Hippocampal formation (tissue), 2 donors: ENCODE data around the gene ATP13A3.

Source experiments
- DNase-seq, 2 donors: peaks; one replicate each; lab custom pipeline; 2025; lab: John Stamatoyannopoulos, UW

ATP13A3 gene

DNA sequence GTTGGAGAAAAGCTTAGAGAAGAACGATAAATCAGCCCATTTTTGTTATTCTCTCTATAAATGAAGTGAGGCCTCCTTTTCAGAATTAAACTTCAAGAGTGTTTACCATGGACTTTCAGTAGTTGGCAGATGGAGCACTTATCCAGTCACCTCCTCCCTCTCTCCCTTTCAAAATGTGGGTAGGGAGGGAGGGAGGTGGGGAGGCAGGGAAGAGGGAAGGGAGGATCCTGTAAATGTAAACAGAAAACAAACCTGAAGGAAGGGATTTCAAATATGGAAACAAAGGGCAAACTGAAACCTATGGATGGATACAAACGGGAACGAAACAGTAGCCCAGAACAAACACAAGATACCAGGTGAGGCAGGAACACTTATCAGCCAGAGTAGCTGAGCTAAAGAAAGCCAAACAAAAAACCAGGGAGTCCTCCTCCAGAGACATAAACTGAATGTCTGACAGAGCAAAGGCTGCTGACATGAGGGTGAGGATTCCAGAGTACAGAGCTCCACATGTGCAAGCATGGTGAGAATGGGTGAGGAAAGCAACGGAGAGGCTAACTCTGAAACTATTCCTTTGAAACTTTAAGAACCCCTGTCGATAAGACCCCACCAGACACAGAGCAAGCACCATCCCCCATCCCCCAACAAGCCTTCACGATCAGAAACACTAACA lies 46.8 kb downstream of the ATP13A3 start:
- DNase-seq = no peak

DNA sequence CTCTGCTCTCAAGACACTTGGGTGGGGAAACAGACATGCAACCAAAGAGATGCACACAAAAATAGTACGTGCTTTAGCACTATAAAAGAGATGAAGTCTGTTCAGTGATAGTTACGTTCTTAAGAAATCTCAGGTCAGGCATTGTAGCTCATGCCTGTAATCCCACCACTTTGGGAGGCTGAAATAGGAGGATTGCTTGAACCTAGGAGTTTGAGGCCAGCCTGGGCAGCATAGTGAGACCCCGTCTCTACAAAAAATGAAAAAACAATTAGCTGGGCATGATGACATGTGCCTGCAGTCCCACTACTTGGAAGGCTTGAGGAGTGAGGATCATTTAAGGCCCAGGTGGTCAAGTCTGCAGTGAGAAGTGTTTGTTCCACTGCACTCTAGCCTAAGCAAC lies 52.3 kb downstream of the ATP13A3 start:
- DNase-seq = no peak

DNA sequence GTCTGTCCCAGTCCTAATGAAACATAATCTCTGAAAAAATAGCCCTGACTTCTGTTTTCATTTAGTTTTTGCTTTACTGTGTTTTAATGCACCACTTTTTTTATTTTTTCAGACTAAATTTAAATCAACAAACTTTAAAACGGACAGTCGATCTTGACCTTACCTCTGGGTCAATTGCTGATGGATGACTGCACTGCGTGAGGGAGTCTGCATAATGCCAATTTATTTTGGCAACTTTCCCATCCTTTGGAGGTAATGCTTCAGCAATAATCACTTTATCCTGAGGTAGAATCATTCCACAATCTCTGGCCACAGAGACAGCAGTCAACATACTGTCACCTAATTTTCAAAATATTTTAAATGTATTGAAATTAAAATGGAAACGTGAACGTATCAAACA lies 55.2 kb downstream of the ATP13A3 start:
- no peak for DNase-seq

DNA sequence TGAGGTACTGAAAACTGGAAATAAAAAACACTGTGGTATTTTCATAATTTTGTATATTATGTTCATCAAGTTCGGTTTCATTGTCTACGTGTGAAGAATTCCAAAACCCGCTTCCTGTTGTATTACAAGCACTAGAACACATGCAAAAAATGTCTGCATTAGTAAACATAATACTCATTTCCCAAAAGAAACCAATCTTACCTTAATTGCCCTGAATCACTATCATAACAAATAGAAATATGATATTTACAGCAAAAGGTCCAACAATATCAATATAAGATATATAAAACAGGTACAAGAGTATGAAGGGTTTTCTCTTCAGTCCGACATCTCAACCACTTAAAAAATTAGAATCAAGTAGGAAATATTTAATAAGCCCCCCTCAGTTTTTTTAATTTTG lies 61.4 kb downstream of the ATP13A3 start:
- DNase-seq = no peak

DNA sequence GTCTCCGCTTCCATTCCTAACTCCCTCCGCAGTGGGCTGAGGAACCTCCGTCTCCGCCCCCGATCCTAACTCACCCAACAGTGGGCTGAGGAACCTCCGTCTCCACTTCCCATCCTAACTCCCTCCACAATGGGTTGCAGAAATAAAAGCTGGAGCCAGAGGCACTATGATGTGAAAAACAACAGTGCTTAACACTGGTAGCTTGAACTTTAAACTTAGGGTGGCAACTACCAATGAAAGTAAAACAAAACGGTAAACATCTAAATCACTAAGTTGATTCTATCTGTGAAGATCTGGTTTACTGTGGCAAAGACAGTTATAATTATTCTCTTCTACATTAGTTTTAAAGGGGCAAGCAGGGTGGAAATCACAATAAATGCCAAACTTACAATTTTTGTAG lies 61.8 kb downstream of the ATP13A3 start:
- no peak for DNase-seq

DNA sequence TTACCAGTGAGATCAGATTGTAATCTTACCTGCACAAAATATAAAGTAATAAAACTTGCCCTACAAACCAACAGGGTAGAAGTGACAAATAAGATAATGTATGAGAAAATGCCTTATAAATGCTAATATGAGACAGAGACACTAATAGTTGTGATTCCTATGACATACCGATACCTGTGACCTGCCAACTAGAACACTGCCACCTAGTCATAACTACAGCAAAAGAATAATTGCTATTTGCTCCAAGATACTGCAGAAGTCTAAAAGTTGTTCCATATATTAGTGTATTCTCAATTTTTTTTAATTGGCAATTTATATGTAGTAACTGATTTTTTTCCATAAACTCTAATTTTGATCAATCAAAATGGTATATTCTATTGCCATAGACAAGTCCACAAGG lies 62.4 kb downstream of the ATP13A3 start:
- DNase-seq = no peak

DNA sequence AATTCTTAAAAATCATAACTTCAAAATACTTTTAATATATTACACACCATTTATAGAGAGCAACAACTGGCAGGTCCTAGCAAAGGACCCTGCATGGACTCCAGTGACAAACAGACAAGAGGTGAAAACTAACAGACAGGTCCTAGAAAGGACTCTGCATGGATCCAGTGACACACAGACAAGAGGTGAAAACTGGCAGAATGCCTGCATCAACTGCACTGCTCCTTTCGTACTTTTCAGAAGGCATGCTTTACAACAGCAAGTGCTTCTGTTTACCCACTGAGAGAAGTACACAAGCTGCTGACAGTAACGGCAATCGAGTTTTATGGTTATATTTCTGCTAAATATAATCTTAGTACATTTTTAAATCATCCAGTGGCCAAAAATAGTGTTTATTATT lies 63.5 kb downstream of the ATP13A3 start:
- DNase-seq = no peak

DNA sequence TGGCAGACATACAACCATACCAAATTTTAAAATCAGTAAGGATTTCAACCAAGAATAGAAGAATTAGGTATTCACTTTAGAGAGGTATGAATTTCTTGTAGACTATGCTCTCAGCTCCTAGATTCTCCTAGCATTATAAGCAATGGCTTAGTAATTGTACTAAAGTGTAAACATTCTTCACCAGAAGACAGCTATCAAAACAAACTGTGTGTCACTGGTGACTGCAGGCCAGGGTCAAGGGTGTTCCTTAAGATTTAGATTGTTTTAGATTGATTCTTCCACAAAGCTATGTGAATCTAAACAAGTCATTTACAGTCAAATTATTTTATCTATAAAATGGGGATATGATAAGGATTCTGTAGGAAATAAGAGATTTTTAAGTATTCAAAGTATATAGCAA lies 64.6 kb downstream of the ATP13A3 start:
- DNase-seq = no peak

DNA sequence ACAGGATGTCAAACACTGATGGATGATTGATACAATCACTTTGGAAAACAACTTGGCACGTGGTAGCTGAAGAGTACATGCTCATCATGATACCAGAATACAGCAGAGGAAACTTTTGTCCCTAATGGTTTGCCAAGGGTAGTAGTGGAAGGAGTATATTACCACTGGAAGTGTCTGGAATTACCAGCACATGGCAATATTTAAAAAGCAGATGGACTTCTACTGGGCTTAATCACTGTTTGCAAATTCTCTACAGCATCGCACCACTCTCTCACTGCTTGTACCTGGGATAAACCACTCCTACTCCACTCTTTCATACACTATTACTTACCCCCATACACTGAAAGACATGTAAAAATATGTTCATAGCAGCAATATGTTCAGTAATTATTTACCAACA lies 68.1 kb downstream of the ATP13A3 start:
- DNase-seq = no peak

DNA sequence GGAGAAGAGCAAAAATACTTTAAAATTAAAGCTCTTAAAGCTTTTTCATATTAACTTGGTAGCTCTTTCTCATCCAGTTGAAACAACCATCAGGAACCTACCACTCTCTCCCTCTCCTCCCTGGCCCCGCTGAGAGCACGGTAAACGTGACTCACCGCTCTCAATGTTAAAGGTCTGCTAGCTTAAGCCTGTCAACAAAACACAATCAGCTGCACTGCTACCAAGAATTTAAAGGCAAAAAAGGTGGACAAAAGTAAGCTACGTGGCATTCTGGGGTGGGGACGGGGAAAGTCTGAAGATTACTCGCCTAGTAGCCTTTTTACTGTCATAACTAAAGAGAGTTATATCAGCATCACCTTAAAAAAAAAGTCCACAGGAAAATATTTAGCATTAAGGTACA lies 79.4 kb downstream of the ATP13A3 start:
- DNase-seq = no peak

DNA sequence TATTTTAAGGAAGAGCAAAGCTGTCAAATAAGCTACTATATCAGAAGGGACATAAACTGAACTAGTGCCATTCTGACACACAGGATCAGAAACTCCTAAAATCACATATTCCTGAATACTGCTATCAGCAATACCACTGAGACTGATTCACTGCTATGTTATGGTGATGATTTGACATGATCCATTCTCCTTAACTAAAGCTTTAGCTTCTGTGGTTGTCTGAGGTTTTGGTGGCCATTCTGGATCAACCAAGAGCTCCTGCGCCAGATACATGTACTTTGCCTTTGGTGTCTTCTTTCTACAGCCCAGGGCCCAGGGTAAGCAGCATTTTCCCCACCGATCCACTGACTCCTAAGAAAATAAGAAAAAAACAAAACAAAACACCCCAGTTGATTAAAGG lies 81.0 kb downstream of the ATP13A3 start:
- no peak for DNase-seq

DNA sequence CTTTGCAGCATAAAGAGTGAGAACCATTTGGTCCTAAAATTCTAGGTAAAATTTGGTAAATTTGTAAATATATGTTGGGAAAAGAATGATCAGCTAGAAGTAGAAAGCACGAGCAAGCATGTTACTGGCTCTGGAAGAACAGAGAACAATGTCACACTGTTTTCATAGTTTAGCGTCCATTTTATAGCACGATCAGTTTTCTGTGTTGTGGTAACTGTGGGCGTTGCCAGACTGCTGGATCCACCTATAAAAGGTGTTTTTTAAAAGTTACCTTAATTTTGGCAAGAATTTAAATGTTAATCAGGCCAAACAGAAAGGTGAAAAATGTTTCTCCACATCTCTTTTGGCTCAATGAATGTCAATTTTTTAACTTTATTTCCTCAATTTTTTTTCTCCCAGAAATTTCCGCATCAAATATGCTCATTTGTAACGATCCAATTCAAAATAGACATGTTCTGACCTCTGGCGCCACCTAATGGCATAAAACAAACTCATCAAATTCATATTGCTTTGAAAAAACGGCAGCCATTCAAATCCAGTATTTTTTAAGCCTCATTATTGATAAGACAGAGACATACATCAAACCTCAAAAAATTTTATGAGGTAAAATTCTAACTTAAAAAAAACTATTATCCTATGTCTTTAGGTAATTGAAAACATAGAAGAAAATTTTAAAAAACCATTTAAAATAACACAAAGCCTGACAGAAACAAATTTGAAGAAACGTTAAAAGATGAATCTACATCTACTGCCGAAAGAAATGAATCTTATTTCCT lies 82.2 kb downstream of the ATP13A3 start:
- DNase-seq = peak in 1 of 2 donors; percentile 38

DNA sequence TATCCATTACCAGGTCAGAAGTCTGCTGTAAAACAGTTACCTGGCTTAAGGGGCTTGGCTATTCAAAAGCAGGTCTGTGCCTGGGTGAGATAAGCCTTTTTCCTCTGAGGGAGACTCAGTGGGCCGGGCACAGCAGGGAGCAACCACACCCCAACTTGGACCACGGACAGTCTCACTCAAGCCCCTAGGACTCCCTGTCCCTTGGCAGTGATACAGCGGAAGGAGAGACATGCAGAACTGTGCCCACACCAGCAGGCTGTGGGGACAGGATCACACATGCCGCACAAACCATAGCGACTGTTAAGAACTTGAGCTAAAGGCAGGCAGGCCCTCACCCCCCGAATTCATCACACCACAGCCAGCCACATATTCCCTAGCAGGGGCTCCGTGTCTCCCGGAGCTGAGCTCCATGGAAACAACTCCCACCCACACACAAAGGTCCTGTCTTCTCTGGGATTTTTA lies 84.9 kb downstream of the ATP13A3 start:
- peak in 1 of 2 donors; percentile 5 for DNase-seq

DNA sequence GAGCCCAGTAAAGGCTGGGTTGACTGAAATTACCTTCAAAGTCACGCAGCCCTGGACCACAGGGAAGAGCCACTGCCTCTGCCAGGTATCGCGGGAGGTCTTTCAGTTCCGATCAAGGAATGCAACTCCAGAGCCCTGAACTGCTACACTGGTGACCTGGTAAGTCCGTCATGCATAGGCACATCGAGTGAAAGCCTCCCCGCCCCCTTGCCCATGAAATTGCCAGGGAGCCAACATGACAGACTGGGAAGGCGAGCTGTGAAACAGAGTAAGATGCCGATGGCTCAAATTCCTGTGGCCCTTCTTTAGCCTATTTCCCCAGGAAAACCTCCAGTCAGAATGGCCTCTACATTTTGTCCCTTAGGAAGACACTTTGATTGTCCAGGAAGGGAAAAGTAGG lies 85.5 kb downstream of the ATP13A3 start:
- no peak for DNase-seq

DNA sequence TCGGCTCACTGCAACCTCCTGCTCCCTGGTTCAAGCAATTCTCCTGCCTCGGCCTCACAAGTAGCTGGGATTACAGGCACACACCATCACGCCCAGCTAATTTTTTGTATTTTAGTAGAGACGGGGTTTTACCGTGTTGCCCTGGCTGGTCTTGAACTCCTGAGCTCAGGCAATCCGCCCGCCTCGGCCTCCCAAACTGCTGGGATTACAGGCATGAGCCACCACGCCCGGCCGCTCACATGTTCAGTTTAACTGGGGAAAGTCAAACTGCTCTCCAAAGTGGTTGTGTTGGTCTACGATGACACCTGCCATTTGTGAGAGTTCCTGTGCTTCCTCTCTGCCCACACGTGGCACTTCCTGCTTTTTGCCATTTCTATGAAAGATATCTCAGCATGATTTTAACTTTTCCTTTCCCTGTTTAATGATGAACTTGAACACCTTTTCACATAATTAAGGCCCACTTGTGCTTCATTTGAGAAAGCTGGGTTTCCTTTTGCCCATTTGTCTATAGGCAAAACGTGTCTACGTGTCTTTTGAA lies 86.9 kb downstream of the ATP13A3 start:
- no peak for DNase-seq

DNA sequence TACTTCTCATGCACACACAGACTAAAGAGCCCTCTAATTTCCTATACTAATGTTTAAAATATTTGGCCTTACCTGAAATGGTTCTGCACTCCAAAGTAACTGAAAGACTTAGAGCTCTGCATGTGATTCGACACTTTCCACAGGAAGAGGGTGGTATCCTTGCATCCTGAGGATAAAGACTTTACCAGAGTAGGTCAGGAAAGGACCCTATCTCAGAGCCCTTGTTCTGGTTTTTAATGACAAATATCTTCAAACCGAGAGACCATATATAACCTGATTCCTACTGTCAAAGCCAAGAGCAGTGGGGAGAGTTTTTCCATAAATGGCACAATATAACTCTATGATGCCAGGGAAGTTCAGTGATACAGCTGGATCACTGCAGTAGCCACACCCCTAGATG lies 87.6 kb downstream of the ATP13A3 start, which contains the start of gene GP5:
GP5 (minus strand) TSS at position 101 of the 400 bp plus-strand sequence. CDS start 984 bp downstream, outside the sequence.
- no peak for DNase-seq

DNA sequence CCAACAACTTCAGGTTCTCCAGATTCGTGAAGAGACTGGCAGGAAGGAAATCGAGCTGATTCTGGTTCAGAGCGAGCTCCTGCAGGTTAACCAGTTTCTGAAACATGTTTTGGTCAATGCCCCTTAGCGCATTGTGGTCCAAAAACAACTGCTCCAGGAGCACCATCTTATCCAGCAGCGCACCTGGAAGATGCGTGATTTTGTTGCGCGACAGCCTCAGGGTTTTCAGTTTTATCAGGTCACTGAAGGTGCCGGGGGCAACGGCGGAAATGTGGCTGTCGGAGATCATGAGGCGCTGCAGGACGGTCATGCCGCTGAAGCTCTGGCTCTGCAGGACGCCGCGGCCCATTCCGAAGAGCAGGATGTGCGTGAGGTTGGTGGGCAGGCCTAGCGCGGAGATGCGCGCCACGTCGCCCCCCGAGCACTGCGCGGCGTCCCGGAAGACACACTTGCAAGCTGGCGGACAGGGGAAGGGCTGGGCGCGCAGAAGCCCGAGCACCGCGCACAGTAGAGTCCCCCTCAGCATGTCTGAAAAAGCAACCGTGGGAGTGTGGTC lies 89.0 kb downstream of the ATP13A3 start:
- DNase-seq = no peak

DNA sequence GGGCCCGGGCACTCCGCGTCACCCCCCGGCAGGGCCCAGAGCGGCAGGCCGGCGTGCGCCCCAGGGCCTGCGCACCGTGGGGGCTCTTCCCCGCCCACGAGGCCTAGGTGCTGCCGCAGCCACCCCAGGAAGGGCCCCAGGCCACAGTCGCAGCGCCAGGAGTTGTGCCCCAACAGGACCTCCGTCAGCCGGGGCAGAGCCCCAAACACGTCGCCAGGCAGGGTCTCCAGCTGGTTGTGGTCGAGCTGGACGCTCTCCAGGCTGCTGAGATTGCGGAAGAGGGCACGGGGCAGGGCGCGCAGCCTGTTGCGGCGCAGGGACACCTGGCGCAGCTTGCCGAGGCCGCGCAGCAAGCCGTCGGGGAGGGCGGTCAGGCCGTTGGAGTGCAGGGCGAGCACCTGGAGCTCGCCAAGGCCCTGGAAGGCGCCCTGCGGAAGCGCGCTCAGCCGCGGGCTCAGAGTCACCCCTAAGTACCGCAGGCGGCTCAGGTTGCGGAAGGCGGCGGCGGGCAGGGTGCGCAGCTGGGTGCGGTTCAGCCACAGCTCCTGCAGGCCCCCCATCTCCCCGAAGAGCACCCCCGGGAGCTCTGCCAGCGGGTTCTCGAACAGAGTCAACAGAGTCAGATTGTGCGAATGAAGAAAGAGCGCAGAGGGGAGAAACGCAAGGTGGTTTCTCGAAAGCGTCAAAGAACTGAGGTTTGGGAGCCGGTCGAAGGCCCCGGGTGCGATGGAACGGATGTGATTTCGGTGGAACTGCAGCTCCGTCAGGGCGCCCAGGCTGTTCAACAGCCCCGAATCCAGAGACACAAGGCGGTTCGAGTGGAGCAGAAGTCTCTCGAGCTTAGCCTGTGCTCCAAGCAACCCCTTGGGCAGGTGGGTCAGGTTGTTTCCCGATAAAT lies 89.7 kb downstream of the ATP13A3 start:
- DNase-seq = no peak

DNA sequence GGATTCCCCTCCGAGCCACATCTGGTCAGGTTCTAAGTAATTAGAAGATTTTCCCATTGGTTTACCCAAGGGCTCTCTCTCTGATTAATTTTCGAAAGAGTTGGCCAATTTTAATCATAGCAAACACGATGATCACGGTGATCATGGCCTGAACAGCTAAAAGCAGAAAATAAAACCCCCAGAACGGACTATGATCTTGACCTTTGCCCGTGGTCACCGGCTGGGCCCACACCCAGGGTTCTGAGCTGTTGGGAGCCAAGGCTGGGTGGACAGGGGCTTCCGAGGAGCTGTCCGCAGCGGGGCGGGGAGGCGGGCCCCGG lies 90.3 kb downstream of the ATP13A3 start:
- DNase-seq = no peak

DNA sequence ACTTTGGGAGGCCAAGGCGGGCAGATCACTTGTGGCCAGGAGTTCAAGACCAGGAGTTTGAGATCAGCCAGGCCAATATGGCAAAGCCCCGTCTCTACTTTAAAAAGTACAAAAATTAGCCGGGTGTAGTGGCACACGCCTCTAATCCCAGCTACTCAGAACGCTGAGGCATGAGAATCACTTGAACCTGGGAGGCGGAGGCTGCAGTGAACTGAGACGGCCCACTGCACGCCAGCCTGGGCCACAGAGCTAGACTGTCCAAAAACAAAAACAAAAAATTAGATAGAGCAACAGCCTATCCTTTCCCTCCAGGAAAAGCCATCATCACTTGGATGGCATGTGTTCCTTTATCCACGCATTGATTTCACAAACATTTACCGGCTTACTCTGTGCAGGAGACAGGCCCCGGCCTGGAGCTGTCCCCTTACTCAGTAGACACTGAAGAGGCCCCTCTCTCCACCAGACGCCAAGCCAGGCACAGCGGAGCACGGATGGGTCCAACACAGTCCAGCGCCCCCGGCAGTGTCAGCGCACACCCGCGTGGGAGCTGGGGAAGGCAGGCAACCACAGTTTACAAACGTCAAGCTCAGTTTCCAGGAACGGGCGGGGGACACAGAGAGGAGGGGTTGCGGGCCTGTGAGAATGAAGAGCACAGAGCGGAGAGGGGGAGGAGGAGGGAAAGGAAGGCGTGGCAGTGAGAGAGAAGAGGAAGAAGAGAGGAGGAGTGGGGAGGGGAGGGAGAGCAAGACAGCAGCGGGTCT lies 90.8 kb downstream of the ATP13A3 start:
- DNase-seq = no peak

DNA sequence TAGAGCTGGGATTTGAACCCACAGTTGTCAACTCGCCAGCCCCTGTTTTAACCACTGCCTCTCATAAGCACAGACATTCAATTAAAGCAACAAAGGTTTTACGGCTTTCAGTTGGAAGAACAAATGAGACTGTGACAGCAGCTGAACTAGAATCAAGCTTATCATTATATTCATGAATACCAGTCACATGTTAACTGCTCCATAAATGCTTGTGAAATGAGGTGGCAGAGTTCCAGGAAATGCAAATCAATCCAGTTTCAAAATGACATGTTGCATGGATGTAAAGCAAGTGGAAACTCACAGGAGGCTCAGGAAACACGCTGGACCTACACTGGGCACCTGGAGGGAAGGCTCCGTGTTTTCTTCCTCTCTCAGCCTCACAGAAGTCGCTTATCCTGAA lies 91.6 kb downstream of the ATP13A3 start:
- no peak for DNase-seq
